ENCODE data around the gene MDK.

- TF ChIP-seq SMC3 (conservative IDR thresholded peaks at IDR 0.05; ENCODE audit: poor library complexity) (no peak), CTCF (IDR thresholded peaks at IDR 0.05; ENCODE audit: poor library complexity, severe bottlenecking) (no peak)
These were observed 42.9 kb upstream of the MDK start for GRCh38 chr11:46338636-46338987.
